ENCODE measurements around the gene ENGASE.

Gene ENGASE

DNA sequence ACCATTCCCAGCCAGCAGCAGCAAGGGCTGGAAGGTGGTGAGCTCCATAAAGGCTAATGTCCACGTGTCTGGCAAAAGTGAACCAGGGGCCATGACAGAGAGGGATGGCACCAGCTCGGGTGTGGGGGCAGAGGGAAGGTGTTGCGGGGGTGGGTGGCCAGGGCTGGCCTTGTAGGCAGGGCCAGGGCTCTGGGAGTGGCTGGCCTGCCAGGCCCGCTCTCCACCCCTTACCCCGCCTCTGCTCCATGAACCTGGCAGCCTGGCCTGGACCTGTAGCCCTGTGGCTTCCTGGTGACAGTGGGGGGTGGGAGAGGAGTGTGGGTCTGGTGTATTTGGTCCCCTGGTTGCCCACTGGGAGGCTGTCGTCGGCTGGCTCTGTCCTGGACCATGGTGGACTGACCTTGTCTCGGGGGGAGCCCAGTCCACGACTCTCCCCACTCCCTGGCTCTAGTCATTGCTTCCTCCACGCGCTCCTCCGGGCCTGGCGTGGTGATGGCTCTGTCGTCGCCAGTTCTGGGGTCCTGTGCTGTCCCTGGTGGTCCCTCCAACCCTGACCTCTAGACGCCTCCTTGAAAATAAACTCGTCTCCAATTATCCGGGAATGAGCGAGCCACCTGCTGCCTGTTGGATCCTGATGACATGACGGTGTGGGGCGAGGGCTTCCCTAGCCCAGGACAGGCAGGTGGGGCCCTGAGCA, 50.0 kb downstream of the ENGASE start:
- no peak for DNase-seq (ENCODE audit: low read depth)
- TF ChIP-seq, protein P1, sequence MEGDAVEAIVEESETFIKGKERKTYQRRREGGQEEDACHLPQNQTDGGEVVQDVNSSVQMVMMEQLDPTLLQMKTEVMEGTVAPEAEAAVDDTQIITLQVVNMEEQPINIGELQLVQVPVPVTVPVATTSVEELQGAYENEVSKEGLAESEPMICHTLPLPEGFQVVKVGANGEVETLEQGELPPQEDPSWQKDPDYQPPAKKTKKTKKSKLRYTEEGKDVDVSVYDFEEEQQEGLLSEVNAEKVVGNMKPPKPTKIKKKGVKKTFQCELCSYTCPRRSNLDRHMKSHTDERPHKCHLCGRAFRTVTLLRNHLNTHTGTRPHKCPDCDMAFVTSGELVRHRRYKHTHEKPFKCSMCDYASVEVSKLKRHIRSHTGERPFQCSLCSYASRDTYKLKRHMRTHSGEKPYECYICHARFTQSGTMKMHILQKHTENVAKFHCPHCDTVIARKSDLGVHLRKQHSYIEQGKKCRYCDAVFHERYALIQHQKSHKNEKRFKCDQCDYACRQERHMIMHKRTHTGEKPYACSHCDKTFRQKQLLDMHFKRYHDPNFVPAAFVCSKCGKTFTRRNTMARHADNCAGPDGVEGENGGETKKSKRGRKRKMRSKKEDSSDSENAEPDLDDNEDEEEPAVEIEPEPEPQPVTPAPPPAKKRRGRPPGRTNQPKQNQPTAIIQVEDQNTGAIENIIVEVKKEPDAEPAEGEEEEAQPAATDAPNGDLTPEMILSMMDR (IDR thresholded peaks at IDR 0.05; ENCODE audit: control insufficient read depth, extremely low read depth, insufficient read depth) = no peak
- H3K4me3 ChIP-seq (ENCODE audit: low read depth, low read length) = no peak overlapping the region

DNA sequence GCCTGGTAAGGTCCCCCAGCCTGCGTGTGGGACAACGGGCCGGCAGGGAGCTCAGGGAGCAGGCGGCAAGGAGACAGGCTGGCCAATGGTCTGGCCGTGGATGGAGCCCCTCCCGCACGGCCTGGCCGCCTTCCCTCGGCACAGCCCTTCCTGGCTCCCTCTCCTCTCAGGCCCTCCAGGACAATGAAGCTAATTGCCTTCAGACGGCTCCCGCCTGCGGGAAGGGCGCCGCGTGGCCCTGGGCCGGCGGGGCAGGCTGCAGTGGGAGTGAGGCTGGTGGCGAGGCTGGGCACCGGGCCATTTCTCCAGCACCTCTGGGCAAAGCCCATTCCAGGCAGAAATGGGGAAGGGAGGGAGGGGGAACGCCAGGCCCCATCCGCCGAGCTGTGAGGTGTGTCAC, 50.9 kb downstream of the ENGASE start:
- TF ChIP-seq, protein P1 (IDR thresholded peaks at IDR 0.05; ENCODE audit: control insufficient read depth, extremely low read depth, insufficient read depth) = no peak
- DNase-seq (ENCODE audit: low read depth) = no peak
- no peak overlapping the region for H3K4me3 ChIP-seq (ENCODE audit: low read depth, low read length)

DNA sequence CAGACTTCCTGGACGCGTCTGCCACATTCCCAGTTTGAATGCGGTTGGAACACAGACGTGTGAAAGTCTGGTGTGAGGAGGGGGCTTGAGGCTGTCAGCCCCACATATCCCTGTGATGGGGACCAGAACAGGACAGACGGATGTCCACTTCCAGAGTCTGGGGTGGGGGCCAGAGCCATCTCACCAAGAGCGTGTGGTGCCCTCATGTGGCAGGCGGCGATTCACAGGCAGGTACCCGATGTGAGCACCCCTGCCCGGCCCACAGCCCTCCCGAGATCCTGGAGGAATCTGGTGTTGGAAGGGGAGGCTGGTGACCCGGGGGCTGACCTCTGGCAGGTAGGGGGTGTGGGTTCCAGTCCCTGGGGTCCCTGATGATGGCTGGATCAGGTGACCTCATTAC, 51.5 kb downstream of the ENGASE start:
- no peak overlapping the region for H3K4me3 ChIP-seq (ENCODE audit: low read depth, low read length)
- DNase-seq (ENCODE audit: low read depth) = no peak
- TF ChIP-seq, protein P1 (IDR thresholded peaks at IDR 0.05; ENCODE audit: control insufficient read depth, extremely low read depth, insufficient read depth) = peak; percentile 67

DNA sequence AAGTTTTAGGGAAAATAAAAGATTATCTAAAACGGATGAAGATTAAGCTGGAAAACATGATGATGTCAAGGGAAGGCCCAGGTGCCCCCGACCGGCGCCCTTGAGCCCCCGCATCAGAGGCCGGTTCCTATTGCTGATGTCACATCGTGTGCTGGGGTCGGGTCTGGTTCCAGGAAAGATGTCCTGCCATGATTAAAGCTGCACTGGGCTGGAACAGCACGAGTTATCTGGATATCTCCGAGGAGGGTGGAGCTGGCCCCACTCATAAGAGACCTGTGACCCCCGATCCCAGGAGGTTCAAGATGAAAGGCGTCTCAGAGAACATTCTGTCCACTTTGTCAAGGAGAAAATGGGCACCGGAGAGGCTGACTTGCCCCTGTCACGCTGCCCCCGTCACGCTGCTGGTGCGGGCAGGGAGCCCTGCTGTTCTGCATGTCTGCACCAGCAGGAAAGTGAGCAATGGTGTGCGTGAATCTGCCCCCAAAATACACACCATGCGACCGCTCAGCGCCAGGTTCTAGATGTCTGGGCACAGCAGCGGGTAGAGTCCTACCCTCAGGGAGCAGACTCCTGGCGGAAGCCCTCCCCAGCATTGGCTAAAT, 53.0 kb downstream of the ENGASE start:
- H3K4me3 ChIP-seq (ENCODE audit: low read depth, low read length) = no peak overlapping the region
- TF ChIP-seq, protein P1 (IDR thresholded peaks at IDR 0.05; ENCODE audit: control insufficient read depth, extremely low read depth, insufficient read depth) = no peak
- DNase-seq (ENCODE audit: low read depth) = no peak

DNA sequence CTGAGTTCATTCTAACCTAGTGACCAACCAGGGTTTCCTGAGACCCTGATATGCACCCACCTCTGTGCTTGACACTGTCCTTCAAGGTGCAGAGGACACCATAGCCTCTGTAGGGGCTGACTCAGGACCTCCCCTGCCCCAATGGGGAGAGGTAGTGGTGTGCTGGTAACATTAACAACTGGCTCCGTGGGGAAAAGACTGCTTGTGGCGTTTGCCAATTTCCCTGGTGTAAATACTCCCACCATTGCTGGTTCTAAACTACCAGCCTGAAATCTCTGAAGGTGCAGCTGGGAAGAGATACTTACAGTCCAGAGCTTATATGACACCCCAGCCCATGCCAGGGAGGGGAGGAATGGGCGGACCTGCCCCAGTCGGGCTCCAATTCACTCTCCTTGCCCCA, 54.9 kb downstream of the ENGASE start:
- DNase-seq (ENCODE audit: low read depth) = no peak
- TF ChIP-seq, protein P1 (IDR thresholded peaks at IDR 0.05; ENCODE audit: control insufficient read depth, extremely low read depth, insufficient read depth) = no peak

DNA sequence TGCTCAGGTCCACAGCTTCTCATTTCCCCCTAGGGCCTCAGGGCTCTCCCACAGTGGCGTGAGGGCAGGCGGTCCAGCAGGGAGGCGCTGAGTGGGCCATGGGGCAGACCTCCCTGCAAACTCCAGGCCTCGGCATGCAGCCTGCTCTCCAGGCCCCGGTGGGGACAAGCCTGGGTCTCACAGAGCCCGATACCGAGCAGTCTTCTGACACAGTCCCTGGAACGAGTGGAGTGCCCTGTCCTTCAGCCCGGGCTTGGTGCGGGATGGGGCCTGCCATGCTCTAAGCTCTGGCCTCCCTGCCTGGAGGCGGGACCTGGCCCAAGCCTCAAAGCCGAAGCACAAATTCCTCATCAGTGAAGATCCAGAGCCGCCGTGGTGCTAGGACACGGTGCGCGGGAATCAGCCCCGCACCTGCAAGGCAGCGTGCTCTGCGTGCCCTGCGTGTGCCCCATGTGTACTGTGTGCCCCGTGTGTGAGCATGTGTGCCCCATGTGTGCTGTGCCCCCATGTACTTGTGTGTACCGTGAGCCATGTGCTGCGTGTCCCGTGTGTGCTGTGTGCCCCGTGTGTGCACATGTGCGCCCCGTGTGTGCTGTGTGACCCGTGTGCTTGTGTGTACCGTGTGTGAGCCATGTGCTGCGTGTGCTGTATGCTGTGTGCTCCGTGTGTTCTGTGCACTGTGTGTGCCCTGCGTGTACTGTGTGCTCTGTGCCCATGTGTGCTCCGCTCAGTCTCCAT, 56.1 kb downstream of the ENGASE start:
- H3K4me3 ChIP-seq (ENCODE audit: low read depth, low read length) = no peak overlapping the region
- TF ChIP-seq, protein P1 (IDR thresholded peaks at IDR 0.05; ENCODE audit: control insufficient read depth, extremely low read depth, insufficient read depth) = no peak
- DNase-seq (ENCODE audit: low read depth) = no peak

More for the DNA sequence above, 54.9 kb downstream of the ENGASE start:
- no peak overlapping the region for H3K4me3 ChIP-seq (ENCODE audit: low read depth, low read length)

Measured in LNCaP clone FGC (cell line).